ENCODE results near the gene NMUR1.

Gene NMUR1

DNA sequence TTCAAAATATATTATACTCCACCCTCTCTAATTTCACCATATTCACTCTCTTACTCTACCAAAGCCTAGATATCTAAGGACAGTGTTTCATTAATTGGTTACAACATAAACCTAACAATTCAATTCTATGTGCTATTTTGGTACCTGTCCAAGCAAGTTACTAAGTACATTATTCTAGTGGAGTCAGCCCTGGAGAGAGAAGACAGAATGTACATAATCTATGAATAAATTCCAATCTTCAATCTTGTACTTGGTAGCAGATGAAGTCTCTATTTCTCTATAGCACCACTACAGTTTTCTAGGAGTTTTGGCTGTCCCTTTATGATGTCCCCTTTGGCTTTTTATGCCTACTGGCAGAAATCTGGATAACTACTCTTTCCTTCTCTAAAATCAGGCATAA is 27.6 kb downstream of the NMUR1 start:
- intact Hi-C loops (cut with DNase I; ENCODE audit: low total_unique reads), result no loop called here
- no peaks in the 10 kb centered on the region for H3K9me3 ChIP-seq
- no peaks in the 10 kb centered on the region for H3K4me1 ChIP-seq
- H3K36me3 ChIP-seq, result no peaks in the 10 kb centered on the region
- TF ChIP-seq, protein P1, sequence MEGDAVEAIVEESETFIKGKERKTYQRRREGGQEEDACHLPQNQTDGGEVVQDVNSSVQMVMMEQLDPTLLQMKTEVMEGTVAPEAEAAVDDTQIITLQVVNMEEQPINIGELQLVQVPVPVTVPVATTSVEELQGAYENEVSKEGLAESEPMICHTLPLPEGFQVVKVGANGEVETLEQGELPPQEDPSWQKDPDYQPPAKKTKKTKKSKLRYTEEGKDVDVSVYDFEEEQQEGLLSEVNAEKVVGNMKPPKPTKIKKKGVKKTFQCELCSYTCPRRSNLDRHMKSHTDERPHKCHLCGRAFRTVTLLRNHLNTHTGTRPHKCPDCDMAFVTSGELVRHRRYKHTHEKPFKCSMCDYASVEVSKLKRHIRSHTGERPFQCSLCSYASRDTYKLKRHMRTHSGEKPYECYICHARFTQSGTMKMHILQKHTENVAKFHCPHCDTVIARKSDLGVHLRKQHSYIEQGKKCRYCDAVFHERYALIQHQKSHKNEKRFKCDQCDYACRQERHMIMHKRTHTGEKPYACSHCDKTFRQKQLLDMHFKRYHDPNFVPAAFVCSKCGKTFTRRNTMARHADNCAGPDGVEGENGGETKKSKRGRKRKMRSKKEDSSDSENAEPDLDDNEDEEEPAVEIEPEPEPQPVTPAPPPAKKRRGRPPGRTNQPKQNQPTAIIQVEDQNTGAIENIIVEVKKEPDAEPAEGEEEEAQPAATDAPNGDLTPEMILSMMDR (IDR thresholded peaks at IDR 0.05), result no peak
- H3K27ac ChIP-seq, result no peak overlapping the region
- DNase-seq, result no peak
- no peaks in the 10 kb centered on the region for H3K27me3 ChIP-seq
- H3K4me3 ChIP-seq, result no peak overlapping the region

DNA sequence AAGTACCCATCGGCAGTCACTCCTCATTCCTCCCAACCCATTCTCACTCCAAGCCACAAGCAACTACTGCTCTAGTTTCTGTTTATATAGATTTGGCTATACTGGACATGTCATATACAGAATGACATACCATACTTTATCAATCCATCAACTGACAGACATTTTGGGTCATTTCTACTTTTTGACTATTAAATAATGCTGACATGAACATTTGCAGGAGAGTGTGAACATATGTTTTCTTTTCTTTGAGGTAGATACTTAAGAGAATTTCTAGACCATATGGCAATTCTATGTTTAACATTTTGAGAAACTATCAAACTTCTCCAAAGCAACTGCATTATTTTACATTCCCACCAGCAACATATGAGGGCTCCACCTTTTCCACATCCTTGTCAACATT is 32.6 kb downstream of the NMUR1 start:
- H3K27me3 ChIP-seq, result no peaks in the 10 kb centered on the region
- no peaks in the 10 kb centered on the region for H3K4me1 ChIP-seq
- DNase-seq, result no peak
- TF ChIP-seq, protein P1 (IDR thresholded peaks at IDR 0.05), result no peak
- H3K36me3 ChIP-seq, result no peaks in the 10 kb centered on the region
- no peak overlapping the region for H3K27ac ChIP-seq
- H3K4me3 ChIP-seq, result no peak overlapping the region
- intact Hi-C loops (cut with DNase I; ENCODE audit: low total_unique reads), result no loop called here
- H3K9me3 ChIP-seq, result no peaks in the 10 kb centered on the region

DNA sequence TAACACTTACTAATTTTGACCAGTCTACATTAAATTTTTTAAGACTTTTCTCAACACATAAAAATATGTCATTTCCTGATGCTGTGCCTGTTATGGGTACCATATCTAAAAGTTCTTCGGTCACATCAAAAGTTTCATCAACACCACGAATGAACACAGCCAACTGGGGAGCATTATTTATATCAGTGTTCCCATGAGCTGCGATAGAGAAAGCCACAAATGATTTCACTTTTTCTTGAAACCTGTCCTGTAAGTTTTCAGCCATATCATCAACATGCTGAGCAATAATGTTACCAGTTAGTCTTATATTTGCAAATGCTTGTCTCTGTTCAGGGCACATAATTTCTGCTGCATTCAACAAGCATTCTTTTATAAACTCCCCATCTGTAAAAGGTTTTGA is 35.6 kb downstream of the NMUR1 start:
- TF ChIP-seq, protein P1 (IDR thresholded peaks at IDR 0.05), result no peak
- Histone ChIP-seq H3K4me3 (no peak overlapping the region), H3K36me3 (no peaks in the 10 kb centered on the region), H3K4me1 (no peaks in the 10 kb centered on the region), H3K27me3 (no peaks in the 10 kb centered on the region), H3K27ac (no peak overlapping the region), H3K9me3 (no peaks in the 10 kb centered on the region)
- DNase-seq, result no peak
- intact Hi-C loops (cut with DNase I; ENCODE audit: low total_unique reads), result no loop called here

DNA sequence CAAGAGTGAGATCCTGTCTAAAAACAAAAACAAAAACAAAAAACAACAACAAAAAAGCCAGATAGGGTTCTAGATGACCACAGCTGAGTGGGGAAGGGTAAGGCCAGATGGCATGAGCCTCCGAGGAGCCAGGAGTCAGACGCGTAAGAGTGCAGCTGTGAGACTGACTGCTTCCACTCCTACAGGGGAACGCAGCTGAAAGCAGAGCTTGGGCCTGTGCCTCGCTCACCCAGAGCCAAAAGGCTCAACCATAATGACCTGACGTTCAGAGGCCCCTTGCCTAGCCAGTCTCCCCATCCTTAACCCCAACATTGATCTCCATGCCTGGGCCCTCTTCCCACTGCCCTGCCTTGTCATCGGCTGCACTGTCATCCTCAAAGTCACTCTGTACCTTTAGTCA is 39.4 kb downstream of the NMUR1 start:
- TF ChIP-seq, protein P1 (IDR thresholded peaks at IDR 0.05), result no peak
- Histone ChIP-seq H3K4me3 (no peak overlapping the region), H3K27ac (no peak overlapping the region), H3K27me3 (no peaks in the 10 kb centered on the region), H3K36me3 (no peaks in the 10 kb centered on the region), H3K4me1 (no peaks in the 10 kb centered on the region), H3K9me3 (no peaks in the 10 kb centered on the region)
- no peak for DNase-seq
- intact Hi-C loops (cut with DNase I; ENCODE audit: low total_unique reads), result no loop called here

DNA sequence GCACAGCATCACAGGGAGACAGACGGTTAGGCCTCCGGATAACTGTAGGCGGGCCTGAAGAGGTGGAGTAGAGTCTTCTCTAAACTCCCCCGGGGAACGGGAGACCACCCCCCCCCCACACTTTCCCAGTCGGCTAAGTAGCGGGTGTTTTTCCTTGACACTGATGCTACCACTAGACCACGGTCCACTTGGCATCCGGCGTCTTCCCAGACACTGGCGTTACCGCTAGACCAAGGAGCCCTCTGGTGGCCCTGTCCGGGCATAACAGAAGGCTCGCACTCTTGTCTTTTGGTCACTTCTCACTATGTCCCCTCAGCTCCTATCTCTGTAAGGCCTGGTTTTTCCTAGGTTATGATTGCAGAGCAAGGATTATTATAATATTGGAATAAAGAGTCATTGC is 40.3 kb downstream of the NMUR1 start:
- DNase-seq, result no peak
- Histone ChIP-seq H3K9me3 (no peaks in the 10 kb centered on the region), H3K4me3 (no peak overlapping the region), H3K27me3 (no peaks in the 10 kb centered on the region), H3K4me1 (no peaks in the 10 kb centered on the region), H3K36me3 (no peaks in the 10 kb centered on the region), H3K27ac (no peak overlapping the region)
- intact Hi-C loops (cut with DNase I; ENCODE audit: low total_unique reads), result no loop called here
- TF ChIP-seq, protein P1 (IDR thresholded peaks at IDR 0.05), result peak in 1 of 2 experiments; percentile 10

DNA sequence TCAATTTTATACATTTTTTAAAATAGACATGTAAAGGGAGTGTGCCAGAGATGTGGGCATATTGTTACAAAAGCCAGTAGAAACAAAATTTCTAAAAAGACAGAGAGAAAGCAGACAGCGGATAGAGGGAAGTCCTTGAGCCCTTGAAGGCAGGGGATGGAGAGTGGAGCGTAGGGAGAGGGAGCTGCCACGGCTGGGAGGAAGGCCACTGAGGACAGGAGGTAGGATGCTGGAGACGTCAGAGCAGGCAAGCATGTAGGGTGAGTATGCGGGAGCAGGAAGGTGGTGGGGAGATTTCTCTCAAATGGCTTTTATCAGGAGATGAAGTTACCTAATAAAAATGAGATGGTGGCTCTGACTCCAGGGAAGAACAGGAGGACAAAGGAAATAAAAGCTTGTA is 41.9 kb downstream of the NMUR1 start:
- TF ChIP-seq, protein P1 (IDR thresholded peaks at IDR 0.05), result no peak
- no peak for DNase-seq
- Histone ChIP-seq H3K27ac (no peak overlapping the region), H3K4me1 (peaks cover 0 to under 1% (median 0%) of the 10 kb centered on the region in 4 donors), H3K27me3 (no peaks in the 10 kb centered on the region), H3K9me3 (no peaks in the 10 kb centered on the region), H3K4me3 (no peak overlapping the region), H3K36me3 (no peaks in the 10 kb centered on the region)
- intact Hi-C loops (cut with DNase I; ENCODE audit: low total_unique reads), result no loop called here

Measured in tibial artery (tissue), 4 donors.